Loucy (cell line): ENCODE results near the gene KRT79.

Experiments used
- EZH2phosphoT487 ChIP-seq: fragments of 200-600 bp; IDR thresholded peaks from 2 replicates; pipeline ENCODE4 v1.6.1; 2018; ENCODE audit warnings: antibody characterized with exemption, mild to moderate bottlenecking, moderate library complexity, borderline replicate concordance
- TF ChIP-seq, protein P1 (sequence below): fragments of 200-600 bp; sonication (generic); conservative IDR thresholded peaks from 2 replicates; pipeline ENCODE4 v1.5.1; 2014; ENCODE audit warnings: mild to moderate bottlenecking, antibody characterized with exemption, low read length

DNA sequence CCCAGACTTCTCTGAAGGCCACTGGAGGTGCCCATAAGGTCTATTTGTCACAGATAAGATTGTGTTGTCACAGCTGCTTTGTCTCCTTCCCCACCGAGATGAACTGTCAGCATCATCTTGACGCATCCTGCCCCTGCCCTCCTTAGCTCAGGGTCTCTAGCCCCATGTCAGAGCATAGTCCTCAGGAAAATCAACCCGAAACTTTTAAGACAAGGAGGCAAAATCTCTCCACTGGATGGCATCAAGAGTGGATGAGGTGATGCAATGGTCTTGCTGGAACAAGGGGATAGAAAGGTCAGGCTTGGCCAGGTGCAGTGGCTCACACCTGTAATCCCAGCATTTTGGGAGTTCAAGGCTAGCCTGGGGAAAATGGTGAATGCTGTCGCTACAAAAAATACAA is 8.2 kb downstream of the KRT79 start:
- TF ChIP-seq, protein P1, sequence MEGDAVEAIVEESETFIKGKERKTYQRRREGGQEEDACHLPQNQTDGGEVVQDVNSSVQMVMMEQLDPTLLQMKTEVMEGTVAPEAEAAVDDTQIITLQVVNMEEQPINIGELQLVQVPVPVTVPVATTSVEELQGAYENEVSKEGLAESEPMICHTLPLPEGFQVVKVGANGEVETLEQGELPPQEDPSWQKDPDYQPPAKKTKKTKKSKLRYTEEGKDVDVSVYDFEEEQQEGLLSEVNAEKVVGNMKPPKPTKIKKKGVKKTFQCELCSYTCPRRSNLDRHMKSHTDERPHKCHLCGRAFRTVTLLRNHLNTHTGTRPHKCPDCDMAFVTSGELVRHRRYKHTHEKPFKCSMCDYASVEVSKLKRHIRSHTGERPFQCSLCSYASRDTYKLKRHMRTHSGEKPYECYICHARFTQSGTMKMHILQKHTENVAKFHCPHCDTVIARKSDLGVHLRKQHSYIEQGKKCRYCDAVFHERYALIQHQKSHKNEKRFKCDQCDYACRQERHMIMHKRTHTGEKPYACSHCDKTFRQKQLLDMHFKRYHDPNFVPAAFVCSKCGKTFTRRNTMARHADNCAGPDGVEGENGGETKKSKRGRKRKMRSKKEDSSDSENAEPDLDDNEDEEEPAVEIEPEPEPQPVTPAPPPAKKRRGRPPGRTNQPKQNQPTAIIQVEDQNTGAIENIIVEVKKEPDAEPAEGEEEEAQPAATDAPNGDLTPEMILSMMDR: no peak
- TF ChIP-seq EZH2phosphoT487: no peak
